GM06990 (cell line): ENCODE results near the gene SARS1.

Experiments
- DNase-seq: peaks from one replicate; pipeline ENCODE4 v3.0.0-alpha.2; 2011; ENCODE audit not compliant: insufficient read length; ENCODE audit errors: extremely low read depth
- H3K27me3 ChIP-seq: replicated peaks from 2 replicates; pipeline ENCODE4 v1.6.0; 2011; ENCODE audit warnings: low read length; ENCODE audit not compliant: control insufficient read depth, insufficient read depth
- H3K36me3 ChIP-seq: 2 replicates; pipeline ENCODE4 v1.5.1; 2011; ENCODE audit warnings: low read length; ENCODE audit not compliant: control insufficient read depth, insufficient read depth
- H3K4me3 ChIP-seq: replicated peaks from 2 replicates; pipeline ENCODE4 v1.5.1; 2011; ENCODE audit warnings: low read depth, mild to moderate bottlenecking, control low read depth, low read length
- CTCF ChIP-seq: IDR thresholded peaks from 2 replicates; pipeline ENCODE4 v1.5.1; 2011; ENCODE audit warnings: low read length, control low read depth, mild to moderate bottlenecking, inconsistent platforms; ENCODE audit not compliant: insufficient read depth, poor library complexity, severe bottlenecking

The SARS1 gene

GRCh38 chr1:109198043-109198695 is 15.5 kb upstream of the SARS1 start:
- DNase-seq = no peak
- no peaks in the 10 kb centered on the region for H3K36me3 ChIP-seq
- TF ChIP-seq CTCF = no peak

GRCh38 chr1:109198745-109199144 is 15.0 kb upstream of the SARS1 start:
- Histone ChIP-seq H3K27me3 (no peaks in the 10 kb centered on the region; the same call in 1 of the 2 replicates), H3K4me3 (no peak overlapping the region), H3K36me3 (no peaks in the 10 kb centered on the region)
- TF ChIP-seq CTCF = no peak
- DNase-seq = no peak

More at GRCh38 chr1:109198043-109198695, 15.5 kb upstream of the SARS1 start:
- H3K27me3 ChIP-seq = no peaks in the 10 kb centered on the region; the same call in 1 of the 2 replicates
- H3K4me3 ChIP-seq = no peak overlapping the region

- Histone ChIP-seq H3K27me3 (no peaks in the 10 kb centered on the region; the same call in 1 of the 2 replicates), H3K4me3 (no peak overlapping the region), H3K36me3 (no peaks in the 10 kb centered on the region)
- TF ChIP-seq CTCF = no peak
- DNase-seq = no peak
Observed at GRCh38 chr1:109199710-109200109, 14.0 kb upstream of the SARS1 start.

- no peaks in the 10 kb centered on the region; the same call in 1 of the 2 replicates for H3K27me3 ChIP-seq
- H3K36me3 ChIP-seq = no peaks in the 10 kb centered on the region
- TF ChIP-seq CTCF = peak; percentile 68
- H3K4me3 ChIP-seq = no peak overlapping the region
- no peak for DNase-seq
Observed at GRCh38 chr1:109201123-109201703, 12.5 kb upstream of the SARS1 start.

- H3K27me3 ChIP-seq = no peaks in the 10 kb centered on the region
- H3K36me3 ChIP-seq = no peaks in the 10 kb centered on the region
- DNase-seq = no peak
- TF ChIP-seq CTCF = no peak
- no peak overlapping the region for H3K4me3 ChIP-seq
Observed at GRCh38 chr1:109204484-109204883, 9.2 kb upstream of the SARS1 start.
